ENCODE measurements around the gene RAI1. TPM values are rescaled to one million over a fixed set of nuclear protein-coding genes. Genes with fewer than 3 reads are reported as not detected.

RAI1 gene
- total and polyA plus RNA-seq, 2 of the 13 experiments (the other 11 are each of a cell fraction or from before 2014, with no cell fraction given): 3.4 to 5.2 TPM

GRCh38 chr17:17820046-17820445 lies 138.8 kb downstream of the RAI1 start:
- DNase-seq (ENCODE audit: low spot score): no peak
- Histone ChIP-seq H3K4me3 (replicated peaks in 1 of 3; ENCODE audit: insufficient read depth in 1 of 3, low read depth in 2 of 3, low read length in 3 of 3) (no peak overlapping the region), H4K20me1 (ENCODE audit: insufficient read depth, low read length) (peaks cover 57% of the 10 kb centered on the region), H3K27me3 (ENCODE audit: control insufficient read depth in 1 of 2, insufficient read depth in 2 of 2, low read length in 2 of 2) (no peaks in the 10 kb centered on the region), H3K36me3 (replicated peaks in 1 of 2; ENCODE audit: control insufficient read depth in 1 of 2, insufficient read depth in 2 of 2, low read length in 2 of 2) (peaks cover 53 to 75% of the 10 kb centered on the region in 2 experiments), H3K9ac (ENCODE audit: insufficient read depth, low read depth, low read length) (no peak overlapping the region), H3K4me2 (ENCODE audit: low read depth, low read length) (no peak overlapping the region), H3K4me1 (ENCODE audit: insufficient read depth, low read length) (peaks cover 66% of the 10 kb centered on the region), H2AFZ (ENCODE audit: low read length) (no peak overlapping the region), H3K27ac (ENCODE audit: extremely low read length, insufficient read depth, low read length) (no peak overlapping the region), H3K9me3 (ENCODE audit: low read length) (no peaks in the 10 kb centered on the region), H3K79me2 (ENCODE audit: insufficient read depth, low read length) (peaks cover 46% of the 10 kb centered on the region)
- TF ChIP-seq NONO (IDR thresholded peaks at IDR 0.05) (no peak), NONO (CRISPR knock-in tag; conservative IDR thresholded peaks at IDR 0.05) (no peak), MXI1 (IDR thresholded peaks at IDR 0.05; ENCODE audit: borderline replicate concordance, low read depth, low read length) (no peak), SIX4 (CRISPR knock-in tag; IDR thresholded peaks at IDR 0.05) (no peak), RNF219 (CRISPR knock-in tag; IDR thresholded peaks at IDR 0.05) (no peak), GMEB2 (CRISPR knock-in tag; IDR thresholded peaks at IDR 0.05; ENCODE audit: low read depth) (no peak), TRAFD1 (CRISPR knock-in tag; IDR thresholded peaks at IDR 0.05; ENCODE audit: borderline replicate concordance) (no peak), MIXL1 (CRISPR knock-in tag; IDR thresholded peaks at IDR 0.05) (no peak), KAT8 (CRISPR knock-in tag; IDR thresholded peaks at IDR 0.05) (no peak)
- in situ Hi-C loops (cut with HindIII; ENCODE audit: extremely low pct_ligation_motif_present, low pct_unique_long_range_greater_than_20kb): no loop called here
- intact Hi-C loops (cut with micrococcal nuclease; ENCODE audit: unreplicated experiment): no loop called here
- CTCF ChIA-PET (ENCODE audit: low intra/inter-chr PET ratio, low total read pairs): no interaction called here
- FAIRE-seq: no peak
- 97% methylated on average over 6 of the region's 10 CpGs for WGBS (ENCODE audit: low lambda C conversion rate)
- no TSS peak for BruUV-seq (replicated peaks)
- POLR2A ChIA-PET: interaction anchor here (1.0 to 8.6 kb wide), 3 partner anchors 10 to 21 kb away, joined by 3 to 69 read pairs (median 4); partner anchors contain the start of gene SREBF1
- ATAC-seq: no peak

All from HepG2 (cell line).